Esophagus muscularis mucosa (tissue), 4 donors: ENCODE results near the gene PSMD14.

Experiments
- EP300 ChIP-seq: sonication (generic); formaldehyde crosslinking; IDR thresholded peaks from one replicate; pipeline ENCODE4 v1.6.1; 2017; ENCODE audit warnings: antibody characterized with exemption
- POLR2A ChIP-seq: fragments of 450-650 bp; IDR thresholded peaks from one replicate; pipeline ENCODE4 v1.6.1; 2017; ENCODE audit warnings: antibody characterized with exemption, moderate library complexity, mild to moderate bottlenecking, low read depth
- TF ChIP-seq, protein P1 (sequence below), 3 experiments: fragments of 200-600 bp in 2 of 3; fragments of 450-650 bp in 1 of 3; sonication (generic) in 2 of 3; IDR thresholded peaks; one replicate each; pipeline ENCODE4 v1.5.1; 2017 to 2019; ENCODE audit warnings: antibody characterized with exemption in 3 of 3, mild to moderate bottlenecking in 2 of 3, moderate library complexity in 1 of 3

DNA sequence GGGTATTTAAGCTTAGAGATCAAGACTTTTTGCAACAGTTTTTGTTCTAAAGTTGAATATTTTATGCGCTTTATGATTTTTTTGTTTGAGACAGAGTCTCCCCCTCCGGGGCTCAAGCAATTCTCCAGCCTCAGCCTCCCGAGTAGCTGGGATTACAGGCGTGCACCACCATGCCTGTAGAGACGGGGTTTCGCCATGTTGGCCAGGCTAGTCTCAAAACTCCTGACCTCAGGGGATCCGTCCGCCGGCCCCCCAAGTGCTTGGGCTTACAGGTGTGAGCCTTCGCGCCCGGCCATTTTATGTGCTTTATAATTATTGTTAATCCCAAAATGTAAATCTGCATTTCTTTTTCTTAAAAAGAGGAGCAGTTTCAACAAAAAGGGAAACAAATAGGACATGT, 136.9 kb downstream of the PSMD14 start:
- TF ChIP-seq, protein P1, sequence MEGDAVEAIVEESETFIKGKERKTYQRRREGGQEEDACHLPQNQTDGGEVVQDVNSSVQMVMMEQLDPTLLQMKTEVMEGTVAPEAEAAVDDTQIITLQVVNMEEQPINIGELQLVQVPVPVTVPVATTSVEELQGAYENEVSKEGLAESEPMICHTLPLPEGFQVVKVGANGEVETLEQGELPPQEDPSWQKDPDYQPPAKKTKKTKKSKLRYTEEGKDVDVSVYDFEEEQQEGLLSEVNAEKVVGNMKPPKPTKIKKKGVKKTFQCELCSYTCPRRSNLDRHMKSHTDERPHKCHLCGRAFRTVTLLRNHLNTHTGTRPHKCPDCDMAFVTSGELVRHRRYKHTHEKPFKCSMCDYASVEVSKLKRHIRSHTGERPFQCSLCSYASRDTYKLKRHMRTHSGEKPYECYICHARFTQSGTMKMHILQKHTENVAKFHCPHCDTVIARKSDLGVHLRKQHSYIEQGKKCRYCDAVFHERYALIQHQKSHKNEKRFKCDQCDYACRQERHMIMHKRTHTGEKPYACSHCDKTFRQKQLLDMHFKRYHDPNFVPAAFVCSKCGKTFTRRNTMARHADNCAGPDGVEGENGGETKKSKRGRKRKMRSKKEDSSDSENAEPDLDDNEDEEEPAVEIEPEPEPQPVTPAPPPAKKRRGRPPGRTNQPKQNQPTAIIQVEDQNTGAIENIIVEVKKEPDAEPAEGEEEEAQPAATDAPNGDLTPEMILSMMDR (IDR thresholded peaks at IDR 0.05): no peak
- no peak for TF ChIP-seq POLR2A
- no peak for TF ChIP-seq EP300
